ENCODE results near the gene CSDE1. TPM values are rescaled to one million over a fixed set of nuclear protein-coding genes. Genes with fewer than 3 reads are reported as not detected.

Gene CSDE1
- polyA plus RNA-seq, 1 of the 3 experiments (the other 2 are of a cell fraction) = 151 TPM

GRCh38 chr1:114728553-114728952, 29.2 kb downstream of the CSDE1 start:
- H3K27ac ChIP-seq (ENCODE audit: low read depth in 2 of 2, low read length in 1 of 2) = no peak overlapping the region
- no peak overlapping the region for H3K4me3 ChIP-seq (ENCODE audit: low read depth in 2 of 2, low read length in 1 of 2)
- no peak for DNase-seq
- WGBS (ENCODE audit: low lambda C conversion rate) = 91% methylated on average over 2 of the region's 2 CpGs
- no peak overlapping the region for H2AFZ ChIP-seq (ENCODE audit: low read depth)
- H3K27me3 ChIP-seq (ENCODE audit: insufficient read depth) = no peaks in the 10 kb centered on the region
- H3F3A ChIP-seq (replicated peaks; ENCODE audit: insufficient read depth) = peaks cover 17% of the 10 kb centered on the region
- H3K9me2 ChIP-seq = no peaks in the 10 kb centered on the region
- peaks cover 93 to 95% of the 10 kb centered on the region in 2 experiments for H3K36me3 ChIP-seq (replicated peaks in 1 of 2; ENCODE audit: control insufficient read depth in 1 of 2, insufficient read depth in 2 of 2, low read length in 1 of 2)
- no peaks in the 10 kb centered on the region for H4K20me1 ChIP-seq (ENCODE audit: insufficient read depth)
- no peak overlapping the region for H3K9ac ChIP-seq
- H3K4me2 ChIP-seq = no peak overlapping the region
- no peaks in the 10 kb centered on the region for H3K4me1 ChIP-seq (ENCODE audit: control insufficient read depth in 1 of 2, insufficient read depth in 2 of 2, low read depth in 1 of 2, low read length in 1 of 2)
- no peak for TF ChIP-seq MAX (IDR thresholded peaks at IDR 0.05; ENCODE audit: low read depth)
- no peak for TF ChIP-seq RCOR1 (IDR thresholded peaks at IDR 0.05; ENCODE audit: low read length)
- TF ChIP-seq FOXM1 (IDR thresholded peaks at IDR 0.05; ENCODE audit: low read depth) = no peak
- no peak for TF ChIP-seq ELF1 (IDR thresholded peaks at IDR 0.05)
- TF ChIP-seq GATA2 (CRISPR knock-in tag; IDR thresholded peaks at IDR 0.05) = no peak
- H3K79me2 ChIP-seq (ENCODE audit: insufficient read depth) = peaks cover 80% of the 10 kb centered on the region
- POLR2A ChIA-PET = no interaction called here
- H3K9me3 ChIP-seq = no peaks in the 10 kb centered on the region
- CTCF ChIA-PET = interaction anchor here (0.9 kb wide), 1 partner anchor 12 kb away, joined by 3 read pairs; the partner anchor contains the start of gene NRAS

- H3K27ac ChIP-seq (ENCODE audit: low read depth in 2 of 2, low read length in 1 of 2) = no peak overlapping the region
- no peaks in the 10 kb centered on the region for H3K9me2 ChIP-seq
- H3K36me3 ChIP-seq (replicated peaks in 1 of 2; ENCODE audit: control insufficient read depth in 1 of 2, insufficient read depth in 2 of 2, low read length in 1 of 2) = peaks cover 89 to 91% of the 10 kb centered on the region in 2 experiments
- H2AFZ ChIP-seq (ENCODE audit: low read depth) = no peak overlapping the region
- 96% methylated on average over 1 of the region's 1 CpG for WGBS (ENCODE audit: low lambda C conversion rate)
- H3K4me3 ChIP-seq (ENCODE audit: low read depth in 2 of 2, low read length in 1 of 2) = no peak overlapping the region
- H3K9ac ChIP-seq = no peak overlapping the region
- CTCF ChIA-PET = no interaction called here
- no peak for DNase-seq
- H3F3A ChIP-seq (replicated peaks; ENCODE audit: insufficient read depth) = peaks cover 30% of the 10 kb centered on the region
- H3K27me3 ChIP-seq (ENCODE audit: insufficient read depth) = no peaks in the 10 kb centered on the region
- H3K9me3 ChIP-seq = no peaks in the 10 kb centered on the region
- POLR2A ChIA-PET = no interaction called here
- TF ChIP-seq NFIC (IDR thresholded peaks at IDR 0.05; ENCODE audit: borderline replicate concordance) (no peak), GATA2 (CRISPR knock-in tag; IDR thresholded peaks at IDR 0.05) (no peak), EP300 (IDR thresholded peaks at IDR 0.05; ENCODE audit: borderline replicate concordance in 1 of 2, low read depth in 1 of 2, low read length in 1 of 2) (no peak), REST (IDR thresholded peaks at IDR 0.05; ENCODE audit: low read depth, low read length) (no peak), EZH2phosphoT487 (IDR thresholded peaks at IDR 0.05; ENCODE audit: borderline replicate concordance, low read depth) (no peak), RCOR1 (IDR thresholded peaks at IDR 0.05; ENCODE audit: low read length) (no peak), USF2 (IDR thresholded peaks at IDR 0.05; ENCODE audit: borderline replicate concordance, low read depth, low read length) (no peak), FOXJ3 (CRISPR knock-in tag; IDR thresholded peaks at IDR 0.05) (no peak), TEAD4 (IDR thresholded peaks at IDR 0.05; ENCODE audit: borderline replicate concordance, insufficient read depth) (no peak), RXRA (IDR thresholded peaks at IDR 0.05; ENCODE audit: borderline replicate concordance, low read depth) (no peak), MEF2A (IDR thresholded peaks at IDR 0.05; ENCODE audit: borderline replicate concordance, low read depth) (no peak), RFX5 (IDR thresholded peaks at IDR 0.05; ENCODE audit: low read length) (no peak)
- H3K4me1 ChIP-seq (ENCODE audit: control insufficient read depth in 1 of 2, insufficient read depth in 2 of 2, low read depth in 1 of 2, low read length in 1 of 2) = no peaks in the 10 kb centered on the region
- no peaks in the 10 kb centered on the region for H4K20me1 ChIP-seq (ENCODE audit: insufficient read depth)
- H3K79me2 ChIP-seq (ENCODE audit: insufficient read depth) = peaks cover 54% of the 10 kb centered on the region
- no peak overlapping the region for H3K4me2 ChIP-seq
Observed at GRCh38 chr1:114725230-114725629, 32.6 kb downstream of the CSDE1 start.

Measured in SK-N-SH (cell line).